Tibial nerve (tissue), 3 donors: ENCODE data around the gene NUAK2.

Experiments
- CTCF ChIP-seq, 5 experiments: fragments of 200-600 bp in 3 of 5; fragments of 450-650 bp in 2 of 5; sonication (generic) in 3 of 5; IDR thresholded peaks; one replicate each; pipeline ENCODE4 v1.5.1; 2016 to 2019; ENCODE audit warnings: antibody characterized with exemption in 5 of 5, mild to moderate bottlenecking in 3 of 5, moderate library complexity in 2 of 5
- POLR2A ChIP-seq, 2 donors: fragments of 450-650 bp; IDR thresholded peaks; one replicate each; pipeline ENCODE4 v1.6.1; 2017; ENCODE audit warnings: antibody characterized with exemption in 2 of 2, mild to moderate bottlenecking in 2 of 2, moderate library complexity in 2 of 2

DNA sequence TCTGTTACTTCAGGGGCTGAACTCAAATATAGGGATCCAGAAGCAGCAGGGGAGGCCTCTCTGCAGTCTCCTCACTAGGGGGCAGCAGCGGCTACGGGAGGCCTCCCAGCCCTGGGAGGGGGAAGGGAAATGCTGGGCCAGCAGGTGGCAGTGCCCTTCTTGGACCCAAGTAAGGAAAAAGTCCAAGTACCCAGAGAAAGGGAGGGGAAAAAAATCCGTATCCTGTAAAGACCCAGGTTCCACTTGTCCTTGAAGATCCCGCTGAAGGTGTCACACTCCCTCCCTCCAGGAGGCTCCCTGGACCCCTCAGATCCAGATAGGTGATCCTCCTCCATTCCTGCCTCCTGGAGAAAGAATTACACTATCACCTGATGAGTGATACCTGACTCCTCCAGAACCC, 14.1 kb upstream of the NUAK2 start:
- peak; percentile 81 to 89 (median 86) for TF ChIP-seq CTCF (IDR thresholded peaks at IDR 0.05)
- no peak for TF ChIP-seq POLR2A (IDR thresholded peaks at IDR 0.05)
